HG03558 (cell line): ENCODE measurements around the gene DSCAM.

ENCODE experiments used
- ATAC-seq: cut with Tn5 transposase; IDR thresholded peaks from one replicate; pipeline ENCODE4 v1.9.1; 2021; ENCODE audit warnings: moderate number of reproducible peaks; ENCODE audit not compliant: unreplicated experiment; ENCODE audit errors: extremely low read depth

DSCAM gene

GRCh38 chr21:40425981-40426380 is 421.0 kb downstream of the DSCAM start:
- no peak for ATAC-seq

GRCh38 chr21:40422896-40423635 is 423.9 kb downstream of the DSCAM start:
- no peak for ATAC-seq

- no peak for ATAC-seq
Observed at GRCh38 chr21:40421121-40421520, 425.8 kb downstream of the DSCAM start.

- no peak for ATAC-seq
Observed at GRCh38 chr21:40416572-40416971, 430.4 kb downstream of the DSCAM start.

- ATAC-seq: no peak
Observed at GRCh38 chr21:40408561-40408960, 438.4 kb downstream of the DSCAM start.

GRCh38 chr21:40404396-40404800 is 442.6 kb downstream of the DSCAM start:
- no peak for ATAC-seq

GRCh38 chr21:40402884-40403582 is 443.9 kb downstream of the DSCAM start:
- no peak for ATAC-seq

GRCh38 chr21:40395732-40396131 is 451.2 kb downstream of the DSCAM start:
- no peak for ATAC-seq

- ATAC-seq: no peak
Observed at GRCh38 chr21:40393066-40393465, 453.9 kb downstream of the DSCAM start.

- ATAC-seq: no peak
Observed at GRCh38 chr21:40388046-40388445, 458.9 kb downstream of the DSCAM start.

GRCh38 chr21:40386981-40387747 is 459.8 kb downstream of the DSCAM start:
- ATAC-seq: no peak

- no peak for ATAC-seq
Observed at GRCh38 chr21:40386294-40386911, 460.6 kb downstream of the DSCAM start.

GRCh38 chr21:40385883-40386282 is 461.1 kb downstream of the DSCAM start:
- no peak for ATAC-seq

- ATAC-seq: no peak
Observed at GRCh38 chr21:40383951-40384350, 463.0 kb downstream of the DSCAM start.

- no peak for ATAC-seq
Observed at GRCh38 chr21:40381111-40381510, 465.8 kb downstream of the DSCAM start.

GRCh38 chr21:40379881-40380810 is 466.8 kb downstream of the DSCAM start:
- no peak for ATAC-seq

- ATAC-seq: no peak
Observed at GRCh38 chr21:40377135-40377534, 469.8 kb downstream of the DSCAM start.

- ATAC-seq: no peak
Observed at GRCh38 chr21:40373761-40374160, 473.2 kb downstream of the DSCAM start.

GRCh38 chr21:40372506-40372905 is 474.5 kb downstream of the DSCAM start:
- ATAC-seq: no peak

GRCh38 chr21:40371329-40371728 is 475.6 kb downstream of the DSCAM start:
- no peak for ATAC-seq
